Endothelial cell of umbilical vein (primary cell): ENCODE results near the gene IPO4. TPM values are rescaled to one million over a fixed set of nuclear protein-coding genes. Genes with fewer than 3 reads are reported as not detected.
"Not testable (repeated sequence)": the region's sequence is repeated elsewhere in the genome, so short reads cannot be mapped to it uniquely, and the experiment has no call there.

Experiments
- BruUV-seq: library from RNA; stranded (reverse); fragments of 400-500 nt; replicated peaks from 2 replicates; lab custom pipeline; 2021; lab: Mats Ljungman, UMichigan
- CTCF ChIA-PET: fragments of 300-600, 350-600 bp; sonication (Branson Sonifier 250); formaldehyde crosslinking; loops from one replicate; lab custom pipeline; 2021; ENCODE audit warnings: antibody characterized with exemption, inconsistent platforms; lab: Charles Lee
- POLR2A ChIA-PET: fragments of 300-600, 350-600 bp; sonication (Branson Sonifier 250); formaldehyde crosslinking; loops from one replicate; lab custom pipeline; 2021; ENCODE audit warnings: antibody characterized with exemption, inconsistent platforms; lab: Charles Lee
- DNase-seq: peaks from one replicate; pipeline ENCODE4 v3.0.0-alpha.2; 2011; ENCODE audit warnings: low read depth, low spot score
- FAIRE-seq: peaks from 2 replicates; lab custom pipeline; 2011; peaks lifted over from hg19 to GRCh38; lab: Jason Lieb, UNC
- H2AFZ ChIP-seq: 2 replicates; pipeline ENCODE4 v1.6.0; 2012; ENCODE audit warnings: low read depth, low read length, control low read depth, inconsistent platforms
- H3K27ac ChIP-seq: 2 replicates; pipeline ENCODE4 v1.5.1; 2011; ENCODE audit warnings: low read depth, mild to moderate bottlenecking, control low read depth, low read length, moderate library complexity; ENCODE audit not compliant: insufficient read depth
- H3K27me3 ChIP-seq, 2 experiments: 2 replicates each; pipeline versions ENCODE4 v1.6.0 to v1.6.1; 2011; ENCODE audit warnings: low read length in 2 of 2, mixed read lengths in 1 of 2; ENCODE audit not compliant: control insufficient read depth in 2 of 2, insufficient read depth in 2 of 2
- H3K36me3 ChIP-seq, 2 experiments: 2 replicates in 1 of 2; 3 replicates in 1 of 2; pipeline ENCODE4 v1.5.1; 2011; ENCODE audit warnings: low read length in 2 of 2, mild to moderate bottlenecking in 1 of 2, moderate library complexity in 1 of 2; ENCODE audit not compliant: control insufficient read depth in 2 of 2, insufficient read depth in 2 of 2; ENCODE audit errors: extremely low read depth in 1 of 2
- H3K4me1 ChIP-seq: 3 replicates; pipeline ENCODE4 v1.5.1; 2011; ENCODE audit warnings: mild to moderate bottlenecking, low read length; ENCODE audit not compliant: control insufficient read depth, insufficient read depth; ENCODE audit errors: extremely low read depth
- H3K4me2 ChIP-seq: 2 replicates; pipeline ENCODE4 v1.6.1; 2011; ENCODE audit warnings: low read length, control low read depth, mixed read lengths; ENCODE audit not compliant: insufficient read depth
- H3K4me3 ChIP-seq, 3 experiments: fragments of 200-600 bp in 1 of 3; sonication (generic), shearing (Covaris generic) in 1 of 3; replicated peaks in 1 of 3; 2 replicates each; pipeline ENCODE4 v1.5.1; 2011 to 2016; ENCODE audit warnings: control low read depth in 3 of 3, low read length in 3 of 3, mild to moderate bottlenecking in 2 of 3, inconsistent platforms in 1 of 3, low read depth in 1 of 3, moderate library complexity in 1 of 3; ENCODE audit not compliant: insufficient read depth in 1 of 3
- H3K79me2 ChIP-seq: 2 replicates; pipeline ENCODE4 v1.6.0; 2012; ENCODE audit warnings: low read length, inconsistent platforms; ENCODE audit not compliant: control insufficient read depth, insufficient read depth
- H3K9ac ChIP-seq: replicated peaks from 2 replicates; pipeline ENCODE3; 2011; ENCODE audit warnings: low read length, control low read depth; ENCODE audit not compliant: insufficient read depth; ENCODE audit errors: extremely low read depth
- H3K9me1 ChIP-seq: replicated peaks from 3 replicates; pipeline ENCODE4 v1.6.0; 2011; ENCODE audit warnings: mild to moderate bottlenecking, low read length; ENCODE audit not compliant: control insufficient read depth, insufficient read depth; ENCODE audit errors: extremely low read depth
- H3K9me3 ChIP-seq: replicated peaks from 2 replicates; pipeline ENCODE4 v1.5.1; 2012; ENCODE audit warnings: low read length, inconsistent platforms; ENCODE audit not compliant: control insufficient read depth, insufficient read depth
- H4K20me1 ChIP-seq: replicated peaks from 2 replicates; pipeline ENCODE3; 2011; ENCODE audit warnings: mild to moderate bottlenecking, low read length; ENCODE audit not compliant: control insufficient read depth, insufficient read depth; ENCODE audit errors: extremely low read depth
- CTCF ChIP-seq, 2 donors: IDR thresholded peaks; 1 replicate in 1 of 2; 2 replicates in 1 of 2; pipeline ENCODE4 v1.5.1; 2011; ENCODE audit warnings: low read length in 2 of 2, mild to moderate bottlenecking in 2 of 2, moderate library complexity in 2 of 2, control low read depth in 1 of 2, inconsistent platforms in 1 of 2, low read depth in 1 of 2; ENCODE audit not compliant: insufficient read depth in 1 of 2; ENCODE audit errors: extremely low read depth in 1 of 2
- EZH2 ChIP-seq: IDR thresholded peaks from 2 replicates; pipeline ENCODE4 v1.6.1; 2012; ENCODE audit warnings: borderline replicate concordance, low read depth, mild to moderate bottlenecking, moderate library complexity, low read length, inconsistent platforms; ENCODE audit not compliant: severe bottlenecking
- FOS ChIP-seq: IDR thresholded peaks from 2 replicates; pipeline ENCODE4 v1.6.1; 2011; ENCODE audit warnings: mild to moderate bottlenecking, low read length, moderate library complexity, borderline replicate concordance; ENCODE audit not compliant: insufficient read depth
- GATA2 ChIP-seq: IDR thresholded peaks from 2 replicates; pipeline ENCODE4 v1.7.0; 2011; ENCODE audit warnings: low read depth, mild to moderate bottlenecking, moderate library complexity, mixed read lengths, low read length; ENCODE audit not compliant: insufficient read length, insufficient read depth
- JUN ChIP-seq: IDR thresholded peaks from 2 replicates; pipeline ENCODE4 v1.6.1; 2011; ENCODE audit warnings: borderline replicate concordance, low read depth; ENCODE audit not compliant: insufficient read length, insufficient read depth
- MAX ChIP-seq: IDR thresholded peaks from 2 replicates; pipeline ENCODE4 v1.6.1; 2011; ENCODE audit not compliant: insufficient read depth, insufficient read length
- MYC ChIP-seq: IDR thresholded peaks from one replicate; pipeline ENCODE4 v1.6.1; 2011; ENCODE audit warnings: mild to moderate bottlenecking, low read depth, low read length
- POLR2A ChIP-seq: IDR thresholded peaks from 2 replicates; pipeline ENCODE4 v1.6.1; 2012; ENCODE audit warnings: low read depth, mild to moderate bottlenecking, control low read depth, low read length
- POLR2AphosphoS5 ChIP-seq: IDR thresholded peaks from 2 replicates; pipeline ENCODE4 v1.6.1; 2012; ENCODE audit warnings: low read depth, mild to moderate bottlenecking, control low read depth, low read length, moderate library complexity; ENCODE audit not compliant: insufficient read depth
- dilution Hi-C: fragments of 300-500 bp; cut with MboI; formaldehyde crosslinking; loops from one replicate; pipeline ENCODE4 v1.15.0; 2019; ENCODE audit warnings: low sequenced_read_pairs; ENCODE audit not compliant: extremely low pct_ligation_motif_present
- intact Hi-C: fragments of 100-400 bp; cut with micrococcal nuclease; formaldehyde crosslinking; loops from one replicate; pipeline ENCODE4 v1.10.0; 2022
- polyA plus RNA-seq, 4 experiments: library from polyadenylated mRNA; depleted of rRNA in 3 of 4; stranded (reverse) in 3 of 4; unstranded in 1 of 4; fragments of >200 nt; gene quantifications; 2 replicates each; pipeline versions ENCODE4 v1.2.1 to v1.2.3, GENCODE V29; 2011 to 2012; ENCODE audit warnings: missing spikeins in 1 of 4
- total RNA-seq: library from RNA; stranded (reverse); gene quantifications from 2 replicates; pipeline ENCODE4 v1.2.3, GENCODE V29; 2021

Gene IPO4
- total and polyA plus RNA-seq, 2 donors (not counting 3 experiments of a cell fraction or from before 2014, with no cell fraction given): 24.6 to 66.5 TPM

GRCh38 chr14:24216876-24217275 is 28.3 kb upstream of the IPO4 start:
- H3K36me3 ChIP-seq, BruUV-seq, H3K27ac ChIP-seq, dilution Hi-C loops, H3K9ac ChIP-seq, POLR2A ChIA-PET, H3K4me3 ChIP-seq, H3K4me2 ChIP-seq, H2AFZ ChIP-seq, H3K27me3 ChIP-seq, H3K9me1 ChIP-seq, H4K20me1 ChIP-seq, DNase-seq, H3K9me3 ChIP-seq: not testable (repeated sequence)
- intact Hi-C loops: loop anchor here (1.0 to 5.0 kb wide), 5 partner anchors 25 to 214 kb away; partner anchors contain the start of genes RABGGTA and TINF2
- FAIRE-seq: peak; percentile 64
- CTCF ChIA-PET: interaction anchor here (1.8 kb wide), 1 partner anchor 54 kb away, joined by 12 read pairs; the partner anchor contains the start of gene RABGGTA
- peaks cover 30% of the 10 kb centered on the region for H3K79me2 ChIP-seq
- H3K4me1 ChIP-seq: peaks cover 11% of the 10 kb centered on the region

- POLR2A ChIA-PET: interaction anchor here (0.8 to 3.4 kb wide), 4 partner anchors 9 to 92 kb away, joined by 3 to 21 read pairs (median 6); partner anchors contain the start of genes CIDEB and TINF2
These were observed 27.7 kb upstream of the IPO4 start for GRCh38 chr14:24216345-24216699.

More at GRCh38 chr14:24216345-24216699, 27.7 kb upstream of the IPO4 start:
- intact Hi-C loops (loop anchor here (1.0 to 5.0 kb wide), 5 partner anchors 26 to 215 kb away; partner anchors contain the start of genes RABGGTA and TINF2), dilution Hi-C loops (no loop called here)
- Histone ChIP-seq H2AFZ (no peak overlapping the region), H3K9me1 (no peaks in the 10 kb centered on the region), H3K4me1 (peaks cover 11% of the 10 kb centered on the region), H3K27ac (no peak overlapping the region), H3K9ac (no peak overlapping the region), H3K4me3 (no peak overlapping the region), H3K36me3 (peaks cover 2 to 4% of the 10 kb centered on the region in 2 experiments), H3K4me2 (no peak overlapping the region), H3K9me3 (no peaks in the 10 kb centered on the region), H3K79me2 (peaks cover 25% of the 10 kb centered on the region), H4K20me1 (no peaks in the 10 kb centered on the region), H3K27me3 (no peaks in the 10 kb centered on the region)
- TF ChIP-seq GATA2 (no peak), FOS (no peak), CTCF (IDR thresholded peaks at IDR 0.05; ENCODE audit: extremely low read depth in 1 of 2, insufficient read depth in 1 of 2, low read depth in 1 of 2, low read length in 2 of 2) (no peak), MAX (no peak), EZH2 (no peak), POLR2A (no peak), MYC (no peak), JUN (no peak), POLR2AphosphoS5 (no peak)
- no peak for FAIRE-seq
- no peak for DNase-seq
- CTCF ChIA-PET: interaction anchor here (0.8 to 4.9 kb wide), 24 partner anchors 8 to 158 kb away, joined by 3 to 71 read pairs (median 6); partner anchors contain the start of genes CIDEB, EMC9, GMPR2 and IPO4
- BruUV-seq: no TSS peak
